Erythroblast (primary cell): ENCODE data around the gene VSTM2L.

Experiments used
- DNase-seq, 2 experiments: peaks; one replicate each; lab custom pipeline; 2025; lab: John Stamatoyannopoulos, UW
- GATA1 ChIP-seq: IDR thresholded peaks from 2 replicates; pipeline ENCODE4 v1.6.1; 2011; ENCODE audit warnings: low read depth, mild to moderate bottlenecking, control low read depth, low read length, moderate library complexity
- POLR2A ChIP-seq: IDR thresholded peaks from 2 replicates; pipeline ENCODE4 v1.6.1; 2011; ENCODE audit warnings: mild to moderate bottlenecking, low read length

VSTM2L gene

DNA sequence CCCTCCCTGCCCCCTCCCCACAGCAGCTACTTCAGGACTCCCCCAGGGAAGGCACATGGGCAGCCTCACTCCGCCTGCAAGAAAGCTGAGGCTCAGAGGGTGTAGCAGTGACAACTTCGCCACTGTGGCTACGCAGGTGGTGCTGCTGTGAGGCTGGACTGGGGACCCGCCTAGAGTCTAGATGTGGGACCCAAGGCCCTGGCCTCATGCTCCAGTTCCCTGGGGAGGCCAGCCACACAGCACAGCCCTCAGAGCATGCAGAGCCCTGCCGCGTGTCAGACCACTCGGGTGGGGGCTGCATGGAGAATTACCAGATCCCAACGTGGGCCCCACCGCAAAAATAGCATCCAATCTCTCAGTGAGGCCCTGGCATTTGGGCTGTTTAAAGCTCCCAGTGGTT, 30.8 kb upstream of the VSTM2L start:
- DNase-seq, result no peak
- no peak for TF ChIP-seq GATA1
- TF ChIP-seq POLR2A, result no peak

GRCh38 chr20:37873884-37874283, 29.0 kb upstream of the VSTM2L start:
- no peak for DNase-seq
- TF ChIP-seq GATA1 (no peak), POLR2A (no peak)

GRCh38 chr20:37875460-37876175, 27.3 kb upstream of the VSTM2L start:
- DNase-seq, result no peak

GRCh38 chr20:37876863-37877262, 26.1 kb upstream of the VSTM2L start:
- TF ChIP-seq POLR2A (no peak), GATA1 (no peak)
- DNase-seq, result no peak

More at GRCh38 chr20:37875460-37876175, 27.3 kb upstream of the VSTM2L start:
- TF ChIP-seq GATA1 (no peak), POLR2A (no peak)

DNA sequence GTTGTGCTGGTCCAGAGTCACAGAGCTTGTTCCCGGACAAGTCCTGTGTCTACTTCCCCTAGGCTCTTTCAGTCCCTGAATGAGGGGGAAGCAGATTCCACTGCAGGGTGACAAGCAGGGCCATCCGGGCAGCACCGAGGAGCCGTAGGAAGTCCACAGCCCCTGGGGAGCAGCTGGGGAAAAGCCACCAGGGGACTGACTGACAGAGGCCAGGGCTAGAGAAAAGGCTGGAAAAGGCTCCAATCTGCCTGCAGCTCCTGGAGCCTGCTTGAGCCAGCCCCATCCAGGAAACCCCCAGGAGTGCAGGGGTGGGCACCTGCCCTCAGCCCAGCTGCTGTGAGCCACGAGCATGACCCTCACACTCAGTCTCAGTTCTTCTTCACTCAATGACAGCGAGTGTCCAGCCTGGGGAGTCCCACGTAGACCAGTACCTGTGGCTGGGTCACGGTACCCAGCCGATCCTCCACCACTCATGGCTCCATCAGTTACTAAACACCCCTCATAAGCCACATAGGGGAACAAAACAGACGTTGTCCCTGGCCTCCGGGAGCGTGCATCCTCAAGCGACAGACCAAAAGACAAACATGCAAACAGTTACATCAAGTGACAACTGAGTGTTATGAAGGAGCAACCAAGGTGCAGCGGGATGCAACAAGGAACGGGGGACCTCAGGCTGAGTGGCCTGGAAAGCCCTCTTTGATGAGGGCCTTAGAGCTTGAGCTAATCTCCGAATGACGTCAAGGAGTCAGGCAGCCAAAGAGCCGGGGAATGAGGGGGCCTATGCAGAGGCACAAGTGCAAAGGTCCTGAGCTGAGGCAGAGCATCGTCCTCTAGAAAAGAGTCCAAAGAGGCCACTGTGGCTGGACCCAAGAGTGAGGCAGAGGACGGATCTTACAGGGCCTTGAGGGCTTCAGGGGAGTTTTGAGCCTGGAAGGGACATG, 24.8 kb upstream of the VSTM2L start:
- TF ChIP-seq GATA1 (no peak), POLR2A (no peak)
- DNase-seq, result no peak

DNA sequence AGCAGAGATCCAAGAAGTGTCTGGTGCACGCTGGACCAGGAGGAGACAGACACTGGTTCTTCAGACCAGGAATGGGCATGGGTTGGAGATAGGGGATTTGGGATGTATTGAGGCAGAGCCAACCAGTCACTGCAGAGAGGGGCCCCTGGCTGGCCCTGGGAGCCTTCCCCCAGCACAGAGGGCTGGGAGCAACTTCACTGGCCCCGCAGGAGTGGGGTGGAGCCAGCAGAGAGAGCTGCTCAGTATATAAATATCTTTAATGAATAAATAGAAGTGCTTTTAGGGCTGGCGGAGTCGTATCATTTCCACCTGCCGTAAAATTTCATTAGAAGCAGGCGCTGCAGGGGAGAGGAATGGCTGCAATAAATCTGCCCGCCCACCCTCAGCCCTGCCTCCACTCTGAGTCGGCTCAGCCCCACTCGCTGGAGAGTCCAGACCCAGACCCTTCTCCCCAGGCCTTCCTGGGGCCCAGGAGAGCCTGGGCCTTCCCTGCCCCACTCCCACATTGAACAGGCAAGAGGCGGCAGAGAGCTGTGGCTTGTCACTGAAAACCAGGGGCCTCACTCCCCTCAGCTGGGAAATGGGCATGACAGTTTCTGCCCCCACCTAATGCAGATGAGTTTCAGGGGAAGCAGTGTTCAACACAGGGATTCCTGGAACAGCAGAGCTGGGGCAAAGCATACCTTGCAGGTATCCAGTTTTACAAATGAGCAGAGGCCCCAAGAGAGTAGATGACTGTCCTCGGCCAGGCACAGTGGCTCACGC, 23.9 kb upstream of the VSTM2L start:
- no peak for DNase-seq
- TF ChIP-seq POLR2A (no peak), GATA1 (no peak)

GRCh38 chr20:37879843-37880242, 23.1 kb upstream of the VSTM2L start:
- DNase-seq, result no peak
- TF ChIP-seq POLR2A (no peak), GATA1 (no peak)

- no peak for TF ChIP-seq GATA1
- peak; percentile 22 to 48 for DNase-seq
These were observed 22.0 kb upstream of the VSTM2L start for GRCh38 chr20:37880726-37881591.

GRCh38 chr20:37881601-37882343, 21.2 kb upstream of the VSTM2L start:
- TF ChIP-seq GATA1 (no peak), POLR2A (no peak)
- no peak for DNase-seq

GRCh38 chr20:37882961-37883712, 19.8 kb upstream of the VSTM2L start:
- TF ChIP-seq GATA1 (no peak), POLR2A (no peak)
- DNase-seq, result no peak

DNA sequence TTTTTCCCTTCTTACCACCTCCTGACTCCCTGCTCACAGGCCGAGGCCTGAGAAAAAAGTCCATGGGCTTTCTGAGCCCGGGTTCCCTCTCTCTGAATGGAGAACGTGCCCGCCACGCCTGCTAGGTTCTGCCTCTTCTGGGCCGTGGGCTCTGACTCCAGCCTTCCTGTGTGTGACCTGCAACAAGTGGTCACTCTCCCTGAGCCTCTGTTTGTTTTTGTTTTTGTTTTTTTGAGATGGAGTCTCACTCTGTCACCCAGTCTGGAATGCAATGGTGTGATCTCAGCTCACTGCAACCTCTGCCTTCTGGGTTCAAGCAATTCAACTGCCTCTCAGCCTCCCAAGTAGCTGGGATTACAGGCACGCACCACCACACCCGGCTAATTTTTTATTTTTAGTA, 17.9 kb upstream of the VSTM2L start:
- no peak for DNase-seq
- TF ChIP-seq GATA1, result no peak
- TF ChIP-seq POLR2A, result no peak
